ENCODE data around the gene LIN52.

DNA sequence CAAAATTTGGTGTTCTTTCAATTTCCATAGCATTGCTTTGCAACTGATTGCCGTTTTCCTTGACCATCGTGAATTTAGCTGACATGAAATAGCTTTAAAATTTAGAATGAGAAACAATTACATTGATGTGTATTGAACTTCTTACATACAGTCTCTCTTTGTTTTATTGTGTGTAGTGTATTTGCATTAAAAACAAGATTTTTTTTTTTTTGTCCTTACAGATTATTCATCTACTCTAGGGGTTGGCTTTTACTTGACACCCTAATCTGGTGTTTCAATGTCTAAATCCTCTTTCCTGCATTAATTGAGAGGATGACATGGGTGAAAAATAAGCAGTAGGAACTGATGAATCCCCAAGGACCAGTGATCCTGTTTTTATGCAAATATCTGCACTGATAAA is 20.6 kb downstream of the LIN52 start:
- TF ChIP-seq, protein P1, sequence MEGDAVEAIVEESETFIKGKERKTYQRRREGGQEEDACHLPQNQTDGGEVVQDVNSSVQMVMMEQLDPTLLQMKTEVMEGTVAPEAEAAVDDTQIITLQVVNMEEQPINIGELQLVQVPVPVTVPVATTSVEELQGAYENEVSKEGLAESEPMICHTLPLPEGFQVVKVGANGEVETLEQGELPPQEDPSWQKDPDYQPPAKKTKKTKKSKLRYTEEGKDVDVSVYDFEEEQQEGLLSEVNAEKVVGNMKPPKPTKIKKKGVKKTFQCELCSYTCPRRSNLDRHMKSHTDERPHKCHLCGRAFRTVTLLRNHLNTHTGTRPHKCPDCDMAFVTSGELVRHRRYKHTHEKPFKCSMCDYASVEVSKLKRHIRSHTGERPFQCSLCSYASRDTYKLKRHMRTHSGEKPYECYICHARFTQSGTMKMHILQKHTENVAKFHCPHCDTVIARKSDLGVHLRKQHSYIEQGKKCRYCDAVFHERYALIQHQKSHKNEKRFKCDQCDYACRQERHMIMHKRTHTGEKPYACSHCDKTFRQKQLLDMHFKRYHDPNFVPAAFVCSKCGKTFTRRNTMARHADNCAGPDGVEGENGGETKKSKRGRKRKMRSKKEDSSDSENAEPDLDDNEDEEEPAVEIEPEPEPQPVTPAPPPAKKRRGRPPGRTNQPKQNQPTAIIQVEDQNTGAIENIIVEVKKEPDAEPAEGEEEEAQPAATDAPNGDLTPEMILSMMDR (IDR thresholded peaks at IDR 0.05; ENCODE audit: extremely low read depth in 1 of 2, insufficient read depth in 1 of 2, low read depth in 1 of 2, low read length in 2 of 2) = no peak
- TF ChIP-seq GATA2 (IDR thresholded peaks at IDR 0.05; ENCODE audit: insufficient read depth, insufficient read length, low read depth, low read length) (no peak), POLR2A (IDR thresholded peaks at IDR 0.05; ENCODE audit: low read depth, low read length) (no peak), EZH2 (IDR thresholded peaks at IDR 0.05; ENCODE audit: borderline replicate concordance, low read depth, low read length, severe bottlenecking) (no peak), POLR2AphosphoS5 (IDR thresholded peaks at IDR 0.05; ENCODE audit: insufficient read depth, low read depth, low read length) (no peak)
- TF ChIP-seq, protein P2, sequence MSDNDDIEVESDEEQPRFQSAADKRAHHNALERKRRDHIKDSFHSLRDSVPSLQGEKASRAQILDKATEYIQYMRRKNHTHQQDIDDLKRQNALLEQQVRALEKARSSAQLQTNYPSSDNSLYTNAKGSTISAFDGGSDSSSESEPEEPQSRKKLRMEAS (IDR thresholded peaks at IDR 0.05; ENCODE audit: insufficient read depth, insufficient read length) = no peak

Data from endothelial cell of umbilical vein (primary cell).